PC-9 (cell line): ENCODE measurements around the gene SNRPB2.

Experiments used
- EZH2 ChIP-seq: fragments of 200-600 bp; sonication (generic); IDR thresholded peaks from 2 replicates; pipeline ENCODE4 v1.8.0; 2017; ENCODE audit warnings: antibody characterized with exemption, low read depth
- TF ChIP-seq, protein P1 (sequence below): fragments of 200-600 bp; sonication (generic); conservative IDR thresholded peaks from 2 replicates; pipeline ENCODE4 v1.6.1; 2017; ENCODE audit warnings: mixed run types, antibody characterized with exemption, mild to moderate bottlenecking, moderate library complexity

DNA sequence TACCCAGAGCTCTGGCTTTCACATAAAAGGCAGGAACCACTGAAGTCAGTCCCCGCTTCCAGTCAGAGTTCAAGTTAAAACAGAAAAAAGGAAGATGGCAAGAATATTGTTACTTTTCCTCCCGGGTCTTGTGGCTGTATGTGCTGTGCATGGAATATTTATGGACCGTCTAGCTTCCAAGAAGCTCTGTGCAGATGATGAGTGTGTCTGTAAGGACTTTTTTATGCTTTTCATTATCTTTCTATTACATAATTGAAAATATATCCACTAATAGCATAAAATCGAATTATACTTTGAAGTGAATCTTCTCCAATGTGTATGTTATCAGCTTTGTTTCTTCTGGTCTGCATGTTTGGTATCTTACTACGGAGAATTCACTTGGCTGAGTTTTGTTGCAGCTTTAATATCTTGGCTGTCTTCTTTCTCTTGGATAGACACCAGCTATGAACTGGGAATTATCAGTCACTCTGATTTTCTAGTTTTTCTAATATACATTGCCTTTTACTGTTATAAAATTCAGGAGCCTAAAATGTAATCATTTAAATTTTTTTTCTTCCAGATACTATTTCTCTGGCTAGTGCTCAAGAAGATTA lies 18.6 kb downstream of the SNRPB2 start, which contains the start of gene OTOR:
- TF ChIP-seq, protein P1, sequence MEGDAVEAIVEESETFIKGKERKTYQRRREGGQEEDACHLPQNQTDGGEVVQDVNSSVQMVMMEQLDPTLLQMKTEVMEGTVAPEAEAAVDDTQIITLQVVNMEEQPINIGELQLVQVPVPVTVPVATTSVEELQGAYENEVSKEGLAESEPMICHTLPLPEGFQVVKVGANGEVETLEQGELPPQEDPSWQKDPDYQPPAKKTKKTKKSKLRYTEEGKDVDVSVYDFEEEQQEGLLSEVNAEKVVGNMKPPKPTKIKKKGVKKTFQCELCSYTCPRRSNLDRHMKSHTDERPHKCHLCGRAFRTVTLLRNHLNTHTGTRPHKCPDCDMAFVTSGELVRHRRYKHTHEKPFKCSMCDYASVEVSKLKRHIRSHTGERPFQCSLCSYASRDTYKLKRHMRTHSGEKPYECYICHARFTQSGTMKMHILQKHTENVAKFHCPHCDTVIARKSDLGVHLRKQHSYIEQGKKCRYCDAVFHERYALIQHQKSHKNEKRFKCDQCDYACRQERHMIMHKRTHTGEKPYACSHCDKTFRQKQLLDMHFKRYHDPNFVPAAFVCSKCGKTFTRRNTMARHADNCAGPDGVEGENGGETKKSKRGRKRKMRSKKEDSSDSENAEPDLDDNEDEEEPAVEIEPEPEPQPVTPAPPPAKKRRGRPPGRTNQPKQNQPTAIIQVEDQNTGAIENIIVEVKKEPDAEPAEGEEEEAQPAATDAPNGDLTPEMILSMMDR, result no peak
- no peak for TF ChIP-seq EZH2
